ENCODE data around the gene GPRIN1.

The GPRIN1 gene

GRCh38 chr5:176590035-176590717 is 19.8 kb downstream of the GPRIN1 start:
- TF ChIP-seq CTCF (IDR thresholded peaks at IDR 0.05; ENCODE audit: borderline replicate concordance, control extremely low read depth, extremely low read depth, insufficient read depth, missing control alignments): no peak
- no peak for DNase-seq (ENCODE audit: low spot score)
- in situ Hi-C loops (cut with MboI; ENCODE audit: low sequenced_read_pairs, unreplicated experiment): loop anchor here (25.0 kb wide), 1 partner anchor 178 kb away; the partner anchor contains the start of gene CLTB

GRCh38 chr5:176589039-176589769 is 20.8 kb downstream of the GPRIN1 start:
- no peak for DNase-seq (ENCODE audit: low spot score)
- TF ChIP-seq CTCF (IDR thresholded peaks at IDR 0.05; ENCODE audit: borderline replicate concordance, control extremely low read depth, extremely low read depth, insufficient read depth, missing control alignments): no peak
- in situ Hi-C loops (cut with MboI; ENCODE audit: low sequenced_read_pairs, unreplicated experiment): loop anchor here (25.0 kb wide), 1 partner anchor 177 kb away; the partner anchor contains the start of gene CLTB

GRCh38 chr5:176588297-176588696 is 21.7 kb downstream of the GPRIN1 start:
- DNase-seq (ENCODE audit: low spot score): no peak
- TF ChIP-seq CTCF (IDR thresholded peaks at IDR 0.05; ENCODE audit: borderline replicate concordance, control extremely low read depth, extremely low read depth, insufficient read depth, missing control alignments): no peak
- in situ Hi-C loops (cut with MboI; ENCODE audit: low sequenced_read_pairs, unreplicated experiment): loop anchor here (25.0 kb wide), 1 partner anchor 176 kb away; the partner anchor contains the start of gene CLTB

GRCh38 chr5:176587398-176587797 is 22.6 kb downstream of the GPRIN1 start:
- no peak for TF ChIP-seq CTCF (IDR thresholded peaks at IDR 0.05; ENCODE audit: borderline replicate concordance, control extremely low read depth, extremely low read depth, insufficient read depth, missing control alignments)
- in situ Hi-C loops (cut with MboI; ENCODE audit: low sequenced_read_pairs, unreplicated experiment): loop anchor here (25.0 kb wide), 1 partner anchor 175 kb away; the partner anchor contains the start of gene CLTB
- DNase-seq (ENCODE audit: low spot score): no peak

GRCh38 chr5:176583076-176583475 is 26.9 kb downstream of the GPRIN1 start:
- in situ Hi-C loops (cut with MboI; ENCODE audit: low sequenced_read_pairs, unreplicated experiment): loop anchor here (25.0 kb wide), 1 partner anchor 171 kb away; the partner anchor contains the start of gene CLTB
- TF ChIP-seq CTCF (IDR thresholded peaks at IDR 0.05; ENCODE audit: borderline replicate concordance, control extremely low read depth, extremely low read depth, insufficient read depth, missing control alignments): no peak
- no peak for DNase-seq (ENCODE audit: low spot score)

- in situ Hi-C loops (cut with MboI; ENCODE audit: low sequenced_read_pairs, unreplicated experiment): loop anchor here (25.0 kb wide), 1 partner anchor 169 kb away; the partner anchor contains the start of gene CLTB
Measured at GRCh38 chr5:176581361-176581760, 28.6 kb downstream of the GPRIN1 start.

More at GRCh38 chr5:176581361-176581760, 28.6 kb downstream of the GPRIN1 start:
- no peak for TF ChIP-seq CTCF (IDR thresholded peaks at IDR 0.05; ENCODE audit: borderline replicate concordance, control extremely low read depth, extremely low read depth, insufficient read depth, missing control alignments)
- no peak for DNase-seq (ENCODE audit: low spot score)

Measured in GM13976 (cell line).